ENCODE data around the gene ABRACL. TPM values are rescaled to one million over a fixed set of nuclear protein-coding genes. Genes with fewer than 3 reads are reported as not detected.

Gene ABRACL
- 1 to 10 TPM in 3 of 4 donors, not detected in 1; 1.5 to 3.0 (median 1.8) TPM for total RNA-seq

- Histone ChIP-seq H3K9me3 (no peaks in the 10 kb centered on the region), H3K36me3 (no peaks in the 10 kb centered on the region), H3K4me1 (peaks cover 0 to 7% of the 10 kb centered on the region in 2 donors), H3K4me3 (peak within 1 kb of the TSS; percentile 81 to 96 (median 89)), H3K27me3 (no peaks in the 10 kb centered on the region), H3K27ac (peak within 1 kb of the TSS; percentile 17 to 70 (median 62))
- in situ Hi-C loops (cut with MboI; ENCODE audit: low sequenced_read_pairs in 4 of 4) = no loop called here
- peak; percentile 52 to 59 for ATAC-seq
- intact Hi-C loops (cut with DNase I; ENCODE audit: low total_unique reads) = no loop called here
- peak; percentile 21 to 24 for DNase-seq
- TF ChIP-seq POLR2A (IDR thresholded peaks at IDR 0.05) (peak in 1 of 2 donors; percentile 17), CTCF (IDR thresholded peaks at IDR 0.05 in 4 of 5, conservative IDR thresholded peaks at IDR 0.05 in 1 of 5) (no peak)
These were observed at the start of gene ABRACL for GRCh38 chr6:139028658-139029469. TSS of gene ABRACL (plus strand) at chr6:139028745. CDS start at chr6:139034161, 5,416 bp downstream.

GRCh38 chr6:138979365-138979764 lies 49.2 kb upstream of the ABRACL start:
- intact Hi-C loops (cut with DNase I; ENCODE audit: low total_unique reads) (no loop called here), in situ Hi-C loops (cut with MboI; ENCODE audit: low sequenced_read_pairs in 4 of 4) (no loop called here)
- ATAC-seq (no peak), DNase-seq (no peak)
- Histone ChIP-seq H3K4me3 (no peak overlapping the region), H3K36me3 (no peaks in the 10 kb centered on the region), H3K4me1 (peaks cover 28 to 37% of the 10 kb centered on the region in 2 donors), H3K9me3 (no peaks in the 10 kb centered on the region), H3K27ac (no peak overlapping the region), H3K27me3 (no peaks in the 10 kb centered on the region)
- TF ChIP-seq CTCF (IDR thresholded peaks at IDR 0.05 in 4 of 5, conservative IDR thresholded peaks at IDR 0.05 in 1 of 5) = no peak
- TF ChIP-seq POLR2A (IDR thresholded peaks at IDR 0.05) = no peak

GRCh38 chr6:138979813-138980668 lies 48.5 kb upstream of the ABRACL start:
- peaks cover 30 to 37% of the 10 kb centered on the region in 2 donors for H3K4me1 ChIP-seq
- no peak for TF ChIP-seq POLR2A (IDR thresholded peaks at IDR 0.05)
- TF ChIP-seq CTCF (IDR thresholded peaks at IDR 0.05 in 4 of 5, conservative IDR thresholded peaks at IDR 0.05 in 1 of 5) = no peak
- H3K27me3 ChIP-seq = no peaks in the 10 kb centered on the region
- no peaks in the 10 kb centered on the region for H3K36me3 ChIP-seq
- intact Hi-C loops (cut with DNase I; ENCODE audit: low total_unique reads) (loop anchor here (10.0 kb wide), 1 partner anchor 385 kb away; no protein-coding TSS in a partner anchor), in situ Hi-C loops (cut with MboI; ENCODE audit: low sequenced_read_pairs in 4 of 4) (loop anchor here in 1 of 4 donors (10.0 kb wide), 1 partner anchor 165 kb away; no protein-coding TSS in a partner anchor)
- DNase-seq (no peak), ATAC-seq (no peak)
- no peaks in the 10 kb centered on the region for H3K9me3 ChIP-seq
- no peak overlapping the region for H3K4me3 ChIP-seq
- no peak overlapping the region for H3K27ac ChIP-seq

- in situ Hi-C loops (cut with MboI; ENCODE audit: low sequenced_read_pairs in 4 of 4) (loop anchor here in 1 of 4 donors (10.0 kb wide), 1 partner anchor 167 kb away; no protein-coding TSS in a partner anchor), intact Hi-C loops (cut with DNase I; ENCODE audit: low total_unique reads) (loop anchor here (10.0 kb wide), 1 partner anchor 383 kb away; no protein-coding TSS in a partner anchor)
- no peak for TF ChIP-seq POLR2A (IDR thresholded peaks at IDR 0.05)
- TF ChIP-seq CTCF (IDR thresholded peaks at IDR 0.05 in 4 of 5, conservative IDR thresholded peaks at IDR 0.05 in 1 of 5) = no peak
- no peak for DNase-seq
- H3K36me3 ChIP-seq = no peaks in the 10 kb centered on the region
- H3K27me3 ChIP-seq = no peaks in the 10 kb centered on the region
- H3K4me1 ChIP-seq = peaks cover 39 to 40% of the 10 kb centered on the region in 2 donors
- no peak overlapping the region for H3K4me3 ChIP-seq
- ATAC-seq = no peak
- no peaks in the 10 kb centered on the region for H3K9me3 ChIP-seq
- no peak overlapping the region for H3K27ac ChIP-seq
These were observed 47.1 kb upstream of the ABRACL start for GRCh38 chr6:138981416-138981815.
